ENCODE measurements around the gene TCP11.

TCP11 gene

GRCh38 chr6:35164277-35164676 is 23.1 kb upstream of the TCP11 start:
- Mint-ChIP-seq H3K4me1 (ENCODE audit: low read depth) (peaks cover 2% of the 10 kb centered on the region), H3K4me3 (no peak overlapping the region), H3K9me3 (no peaks in the 10 kb centered on the region), H3K27ac (no peak overlapping the region), H3K36me3 (ENCODE audit: low read depth) (no peaks in the 10 kb centered on the region), H3K27me3 (peaks cover 27% of the 10 kb centered on the region)
- no peak for DNase-seq

DNA sequence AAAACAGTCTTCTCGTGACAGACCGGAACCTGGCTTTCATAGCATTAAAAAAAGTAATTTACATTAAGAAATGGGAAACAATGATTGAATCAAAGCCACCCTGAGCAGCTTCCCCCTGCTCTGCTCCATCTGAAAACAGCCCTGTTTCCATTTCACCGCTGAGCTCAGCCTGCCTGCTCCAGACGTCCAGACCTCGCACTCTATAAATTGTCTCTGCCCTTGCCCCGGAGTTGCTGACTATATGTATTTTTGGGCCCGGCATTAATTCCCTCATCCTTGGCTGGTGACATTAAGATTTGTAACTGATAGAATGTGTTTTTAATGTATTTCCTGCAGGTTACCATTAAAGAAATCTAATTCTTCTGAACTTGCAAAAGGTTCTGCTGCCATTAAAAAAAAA is 22.7 kb upstream of the TCP11 start:
- no peak overlapping the region for H3K27ac Mint-ChIP-seq
- no peaks in the 10 kb centered on the region for H3K36me3 Mint-ChIP-seq (ENCODE audit: low read depth)
- H3K4me1 Mint-ChIP-seq (ENCODE audit: low read depth), result peaks cover 2% of the 10 kb centered on the region
- no peaks in the 10 kb centered on the region for H3K9me3 Mint-ChIP-seq
- DNase-seq, result no peak
- no peak overlapping the region for H3K4me3 Mint-ChIP-seq
- peaks cover 27% of the 10 kb centered on the region for H3K27me3 Mint-ChIP-seq

GRCh38 chr6:35161776-35162607 is 20.9 kb upstream of the TCP11 start:
- Mint-ChIP-seq H3K27ac (no peak overlapping the region), H3K27me3 (peaks cover 26% of the 10 kb centered on the region), H3K9me3 (no peaks in the 10 kb centered on the region), H3K36me3 (ENCODE audit: low read depth) (no peaks in the 10 kb centered on the region), H3K4me3 (no peak overlapping the region), H3K4me1 (ENCODE audit: low read depth) (peaks cover 2% of the 10 kb centered on the region)
- no peak for DNase-seq

- Mint-ChIP-seq H3K27me3 (peaks cover 21% of the 10 kb centered on the region), H3K9me3 (no peaks in the 10 kb centered on the region), H3K36me3 (ENCODE audit: low read depth) (no peaks in the 10 kb centered on the region), H3K4me1 (ENCODE audit: low read depth) (peaks cover 2% of the 10 kb centered on the region), H3K27ac (no peak overlapping the region), H3K4me3 (no peak overlapping the region)
- no peak for DNase-seq
Measured at GRCh38 chr6:35161266-35161665, 20.1 kb upstream of the TCP11 start.

DNA sequence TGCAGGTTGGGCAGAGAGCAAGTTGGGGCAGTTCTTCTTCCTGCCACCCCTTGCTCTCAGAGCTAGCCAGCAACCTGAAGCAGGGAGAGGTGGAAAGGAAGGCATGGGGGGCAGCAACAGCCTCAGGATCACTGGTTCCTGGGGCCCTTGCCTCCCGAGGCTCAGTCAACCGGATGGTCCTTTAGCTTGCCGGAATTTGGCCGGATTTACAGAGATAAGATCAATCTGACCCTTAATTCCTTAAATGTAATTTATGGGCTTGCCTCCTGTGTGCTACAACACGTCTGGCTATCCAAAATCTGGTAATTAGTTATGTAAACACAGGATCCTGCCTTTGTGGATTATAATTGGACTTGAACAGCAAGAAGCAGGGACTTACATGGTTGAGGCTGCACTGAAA is 19.5 kb upstream of the TCP11 start:
- H3K27me3 Mint-ChIP-seq, result peaks cover 21% of the 10 kb centered on the region
- H3K36me3 Mint-ChIP-seq (ENCODE audit: low read depth), result no peaks in the 10 kb centered on the region
- H3K27ac Mint-ChIP-seq, result no peak overlapping the region
- no peak overlapping the region for H3K4me3 Mint-ChIP-seq
- H3K9me3 Mint-ChIP-seq, result no peaks in the 10 kb centered on the region
- DNase-seq, result no peak
- H3K4me1 Mint-ChIP-seq (ENCODE audit: low read depth), result peaks cover 2% of the 10 kb centered on the region

GRCh38 chr6:35158520-35158919 is 17.4 kb upstream of the TCP11 start:
- Mint-ChIP-seq H3K4me1 (ENCODE audit: low read depth) (peaks cover 7% of the 10 kb centered on the region), H3K27ac (no peak overlapping the region), H3K9me3 (no peaks in the 10 kb centered on the region), H3K4me3 (no peak overlapping the region), H3K36me3 (ENCODE audit: low read depth) (no peaks in the 10 kb centered on the region), H3K27me3 (peaks cover 13% of the 10 kb centered on the region)
- no peak for DNase-seq

DNA sequence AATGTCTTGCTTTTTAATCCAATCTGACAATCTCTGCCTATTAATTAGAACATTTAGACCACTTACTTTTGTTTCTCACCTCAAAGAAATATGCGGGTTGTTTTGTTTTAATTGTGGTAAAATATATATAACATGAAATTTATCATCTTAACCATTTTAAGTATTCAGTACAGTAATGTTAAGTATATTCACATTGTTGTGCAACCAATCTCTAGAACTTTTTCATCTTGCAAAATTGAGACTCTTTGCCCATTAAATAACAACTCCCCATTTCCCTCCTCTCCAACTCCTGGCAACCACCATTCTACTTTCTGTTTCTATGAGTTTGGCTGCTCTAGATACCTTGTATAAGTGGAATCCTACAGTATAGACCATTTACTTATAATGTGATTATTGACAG is 13.8 kb upstream of the TCP11 start:
- H3K27me3 Mint-ChIP-seq, result peaks cover 13% of the 10 kb centered on the region
- H3K4me1 Mint-ChIP-seq (ENCODE audit: low read depth), result peaks cover 7% of the 10 kb centered on the region
- no peak for DNase-seq
- H3K27ac Mint-ChIP-seq, result no peak overlapping the region
- no peak overlapping the region for H3K4me3 Mint-ChIP-seq
- H3K9me3 Mint-ChIP-seq, result no peaks in the 10 kb centered on the region
- H3K36me3 Mint-ChIP-seq (ENCODE audit: low read depth), result no peaks in the 10 kb centered on the region

DNA sequence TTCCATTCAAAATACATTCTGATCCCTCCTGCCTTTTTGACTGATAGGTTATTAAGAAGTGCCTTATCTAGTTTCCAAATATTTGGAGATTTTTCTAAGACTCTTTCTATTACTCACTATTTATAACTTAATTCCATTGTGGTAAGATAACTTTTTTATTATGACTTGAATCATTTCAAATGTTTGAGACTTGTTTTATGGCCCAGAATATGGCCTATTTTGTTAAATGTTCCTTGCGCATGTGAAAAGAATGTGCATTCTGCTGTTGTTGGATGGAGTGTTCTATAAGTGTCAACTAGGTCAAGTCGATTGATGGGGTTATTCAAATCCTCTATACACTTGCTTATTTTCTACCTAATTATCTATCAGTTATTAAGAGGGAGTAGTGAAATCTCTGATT is 13.1 kb upstream of the TCP11 start:
- Mint-ChIP-seq H3K36me3 (ENCODE audit: low read depth) (no peaks in the 10 kb centered on the region), H3K4me1 (ENCODE audit: low read depth) (peaks cover 7% of the 10 kb centered on the region), H3K27ac (no peak overlapping the region), H3K9me3 (no peaks in the 10 kb centered on the region), H3K27me3 (peaks cover 14% of the 10 kb centered on the region), H3K4me3 (no peak overlapping the region)
- DNase-seq, result no peak

- H3K27ac Mint-ChIP-seq, result no peak overlapping the region
- no peak for DNase-seq
- no peak overlapping the region for H3K4me3 Mint-ChIP-seq
- H3K9me3 Mint-ChIP-seq, result no peaks in the 10 kb centered on the region
- H3K27me3 Mint-ChIP-seq, result peaks cover 16% of the 10 kb centered on the region
- H3K4me1 Mint-ChIP-seq (ENCODE audit: low read depth), result peaks cover 26% of the 10 kb centered on the region
- no peaks in the 10 kb centered on the region for H3K36me3 Mint-ChIP-seq (ENCODE audit: low read depth)
Measured at GRCh38 chr6:35152067-35152707, 11.0 kb upstream of the TCP11 start.

- no peak overlapping the region for H3K27ac Mint-ChIP-seq
- H3K4me3 Mint-ChIP-seq, result no peak overlapping the region
- no peak for DNase-seq
- H3K4me1 Mint-ChIP-seq (ENCODE audit: low read depth), result peaks cover 26% of the 10 kb centered on the region
- no peaks in the 10 kb centered on the region for H3K9me3 Mint-ChIP-seq
- H3K27me3 Mint-ChIP-seq, result peaks cover 16% of the 10 kb centered on the region
- no peaks in the 10 kb centered on the region for H3K36me3 Mint-ChIP-seq (ENCODE audit: low read depth)
Measured at GRCh38 chr6:35151466-35151865, 10.3 kb upstream of the TCP11 start.

GRCh38 chr6:35149891-35150566 is 8.9 kb upstream of the TCP11 start:
- Mint-ChIP-seq H3K36me3 (ENCODE audit: low read depth) (no peaks in the 10 kb centered on the region), H3K27ac (no peak overlapping the region), H3K27me3 (peaks cover 19% of the 10 kb centered on the region), H3K9me3 (no peaks in the 10 kb centered on the region), H3K4me3 (no peak overlapping the region), H3K4me1 (ENCODE audit: low read depth) (peaks cover 26% of the 10 kb centered on the region)
- DNase-seq, result no peak

- Mint-ChIP-seq H3K36me3 (ENCODE audit: low read depth) (no peaks in the 10 kb centered on the region), H3K9me3 (no peaks in the 10 kb centered on the region), H3K4me1 (ENCODE audit: low read depth) (peaks cover 19% of the 10 kb centered on the region), H3K27ac (peak overlapping the region; percentile 71), H3K27me3 (peaks cover 21% of the 10 kb centered on the region), H3K4me3 (peak overlapping the region; percentile 16)
- DNase-seq, result peak; percentile 37
Measured at GRCh38 chr6:35148167-35148741, 7.1 kb upstream of the TCP11 start.

- no peaks in the 10 kb centered on the region for H3K36me3 Mint-ChIP-seq (ENCODE audit: low read depth)
- H3K27ac Mint-ChIP-seq, result no peak overlapping the region
- no peak overlapping the region for H3K4me3 Mint-ChIP-seq
- no peak for DNase-seq
- peaks cover 21% of the 10 kb centered on the region for H3K4me1 Mint-ChIP-seq (ENCODE audit: low read depth)
- H3K9me3 Mint-ChIP-seq, result no peaks in the 10 kb centered on the region
- H3K27me3 Mint-ChIP-seq, result peaks cover 26% of the 10 kb centered on the region
Measured at GRCh38 chr6:35147486-35147885, 6.3 kb upstream of the TCP11 start.

DNA sequence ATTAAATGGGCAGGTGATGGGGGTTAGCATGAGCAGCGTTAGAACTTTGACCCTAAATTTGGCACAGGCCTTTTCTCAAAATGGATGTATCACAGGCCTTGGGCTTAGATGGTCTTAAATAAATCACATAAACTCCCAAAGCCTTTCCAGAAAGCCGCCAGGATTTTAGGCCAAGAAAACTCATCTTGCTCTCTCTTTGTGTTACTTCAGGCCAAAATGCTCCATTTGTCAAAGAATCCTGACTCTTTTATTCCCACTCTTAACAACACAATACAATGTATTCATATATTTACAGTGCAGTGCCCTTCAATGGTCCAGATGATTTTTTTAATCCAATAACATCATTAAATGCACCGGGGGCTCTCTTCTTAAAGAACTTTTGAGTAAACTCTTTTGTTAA is 5.9 kb upstream of the TCP11 start:
- DNase-seq, result no peak
- H3K36me3 Mint-ChIP-seq (ENCODE audit: low read depth), result no peaks in the 10 kb centered on the region
- H3K4me3 Mint-ChIP-seq, result no peak overlapping the region
- no peak overlapping the region for H3K27ac Mint-ChIP-seq
- peaks cover 21% of the 10 kb centered on the region for H3K4me1 Mint-ChIP-seq (ENCODE audit: low read depth)
- H3K9me3 Mint-ChIP-seq, result no peaks in the 10 kb centered on the region
- H3K27me3 Mint-ChIP-seq, result peaks cover 28% of the 10 kb centered on the region

GRCh38 chr6:35146453-35146852 is 5.3 kb upstream of the TCP11 start:
- H3K4me1 Mint-ChIP-seq (ENCODE audit: low read depth), result peaks cover 23% of the 10 kb centered on the region
- no peak overlapping the region for H3K27ac Mint-ChIP-seq
- no peak overlapping the region for H3K4me3 Mint-ChIP-seq
- no peaks in the 10 kb centered on the region for H3K9me3 Mint-ChIP-seq
- H3K36me3 Mint-ChIP-seq (ENCODE audit: low read depth), result no peaks in the 10 kb centered on the region
- H3K27me3 Mint-ChIP-seq, result peaks cover 33% of the 10 kb centered on the region
- DNase-seq, result no peak
